ENCODE measurements around the gene MICOS13.
"Not testable (repeated sequence)": the region's sequence is repeated elsewhere in the genome, so short reads cannot be mapped to it uniquely, and the experiment has no call there.

MICOS13 gene

GRCh38 chr19:5680437-5681368 is at the start of gene MICOS13, which contains the start of gene HSD11B1L:
Gene MICOS13 (minus strand): TSS chr19:5680516. CDS start chr19:5680486, 30 bp downstream.
Gene HSD11B1L (plus strand): TSS chr19:5681027. CDS start chr19:5684833, 3,806 bp downstream.
- DNase-seq, result peak; percentile 96

DNA sequence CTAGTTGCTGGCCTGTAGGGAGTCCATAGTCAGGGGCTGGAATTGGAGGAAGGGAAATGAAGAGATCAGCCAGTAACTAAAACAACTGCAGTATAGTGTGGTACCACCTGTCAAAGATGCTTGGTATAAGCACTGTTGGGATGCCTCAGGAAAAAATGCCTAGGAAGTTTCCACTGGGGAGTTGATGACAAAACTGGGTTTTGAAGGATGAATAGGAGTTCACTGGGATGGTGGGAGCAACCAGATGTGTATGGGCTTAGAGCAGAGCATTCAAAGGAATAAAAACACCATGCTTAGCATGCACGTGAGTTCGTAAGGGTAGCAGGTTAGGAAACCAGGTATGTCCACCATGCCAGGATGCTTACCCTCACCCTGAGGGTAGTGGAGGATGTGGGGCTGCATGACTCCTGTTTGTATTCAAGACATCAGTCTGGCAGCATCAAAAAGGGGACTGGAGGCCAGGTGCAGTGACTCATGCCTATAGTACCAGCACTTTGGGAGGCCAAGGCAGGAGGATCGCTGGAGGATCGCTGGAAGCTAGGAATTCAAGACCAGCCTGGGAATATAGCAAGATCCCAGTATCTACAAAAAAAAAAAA is 47.2 kb upstream of the MICOS13 start:
- no peak for DNase-seq

DNA sequence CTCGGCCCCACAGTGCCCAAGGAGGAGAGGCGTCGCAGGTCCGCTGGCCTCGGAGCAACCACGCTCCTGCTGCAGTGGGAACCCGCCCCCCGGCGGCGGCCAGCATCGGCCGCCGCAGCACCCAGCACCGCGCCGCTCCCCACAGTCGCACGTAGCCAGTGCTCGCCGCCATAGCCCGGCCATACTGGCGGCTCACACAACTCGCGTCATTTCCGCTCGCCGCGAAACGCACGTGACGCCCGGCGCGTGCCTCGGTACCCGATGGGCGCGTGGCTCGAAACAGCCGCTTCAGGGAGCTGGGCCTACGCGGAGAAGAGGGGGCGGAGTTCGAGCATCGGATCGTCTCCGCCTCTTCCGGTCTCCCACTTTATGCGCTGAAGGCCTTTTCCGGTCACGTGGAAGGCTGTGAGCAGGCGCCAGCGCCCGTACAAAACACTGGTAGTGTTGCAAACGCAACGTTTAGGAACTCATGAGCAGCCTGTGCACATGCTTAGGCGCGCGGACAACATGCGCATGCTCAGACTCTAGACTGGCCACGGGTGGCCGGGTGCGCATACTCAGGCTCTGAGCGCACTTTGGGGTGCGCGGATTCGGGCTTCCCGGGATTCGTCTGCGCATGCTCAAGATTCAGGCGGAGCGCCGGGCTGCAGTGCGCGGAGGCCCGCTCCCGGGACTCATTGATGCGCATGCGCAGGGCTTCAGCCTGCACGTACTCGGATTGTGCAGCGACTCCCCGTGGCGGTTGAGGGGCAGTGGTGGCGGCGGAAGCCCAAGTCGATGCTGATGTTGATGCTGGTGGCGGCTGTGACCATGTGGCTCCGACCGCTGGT is 39.9 kb upstream of the MICOS13 start, which contains the start of the genes CATSPERD and LONP1:
TSS of gene CATSPERD (plus strand) at position 677 of the 830 bp plus-strand sequence. CDS start at position 778, 101 bp downstream.
TSS of gene LONP1 (minus strand) at position 186 of the 830 bp plus-strand sequence. CDS start at position 172, 14 bp downstream.
- peak; percentile 94 for DNase-seq

- DNase-seq, result peak; percentile 1
These were observed 39.1 kb upstream of the MICOS13 start for GRCh38 chr19:5719274-5719960.

- DNase-seq, result peak; percentile 73
These were observed 38.4 kb upstream of the MICOS13 start for GRCh38 chr19:5718579-5719273.

DNA sequence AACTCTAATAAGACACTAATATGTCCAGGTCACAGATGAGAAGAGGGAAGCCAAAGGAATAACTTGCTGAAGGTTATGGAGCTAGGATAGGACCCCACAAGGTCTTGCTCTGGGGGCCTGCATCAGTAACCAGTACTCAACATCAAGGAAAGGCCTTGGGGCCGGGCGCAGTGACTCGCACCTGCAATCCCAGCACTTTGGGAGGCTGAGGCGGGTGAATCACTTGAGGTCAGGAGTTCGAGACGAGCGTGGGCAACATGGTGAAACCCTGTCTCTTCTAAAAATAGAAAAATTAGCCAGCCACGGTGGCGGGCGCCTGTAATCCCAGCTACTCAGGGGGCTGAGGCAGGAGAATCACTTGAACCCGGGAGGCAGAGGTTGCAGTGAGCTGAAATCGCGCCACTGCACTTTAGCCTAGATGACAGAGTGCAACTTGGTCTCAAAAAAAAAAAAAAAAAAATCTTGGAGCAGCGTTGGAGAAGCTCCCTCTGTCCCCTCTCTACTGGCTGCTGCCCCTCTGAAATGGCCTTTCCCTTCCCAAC is 37.8 kb upstream of the MICOS13 start:
- no peak for DNase-seq

DNA sequence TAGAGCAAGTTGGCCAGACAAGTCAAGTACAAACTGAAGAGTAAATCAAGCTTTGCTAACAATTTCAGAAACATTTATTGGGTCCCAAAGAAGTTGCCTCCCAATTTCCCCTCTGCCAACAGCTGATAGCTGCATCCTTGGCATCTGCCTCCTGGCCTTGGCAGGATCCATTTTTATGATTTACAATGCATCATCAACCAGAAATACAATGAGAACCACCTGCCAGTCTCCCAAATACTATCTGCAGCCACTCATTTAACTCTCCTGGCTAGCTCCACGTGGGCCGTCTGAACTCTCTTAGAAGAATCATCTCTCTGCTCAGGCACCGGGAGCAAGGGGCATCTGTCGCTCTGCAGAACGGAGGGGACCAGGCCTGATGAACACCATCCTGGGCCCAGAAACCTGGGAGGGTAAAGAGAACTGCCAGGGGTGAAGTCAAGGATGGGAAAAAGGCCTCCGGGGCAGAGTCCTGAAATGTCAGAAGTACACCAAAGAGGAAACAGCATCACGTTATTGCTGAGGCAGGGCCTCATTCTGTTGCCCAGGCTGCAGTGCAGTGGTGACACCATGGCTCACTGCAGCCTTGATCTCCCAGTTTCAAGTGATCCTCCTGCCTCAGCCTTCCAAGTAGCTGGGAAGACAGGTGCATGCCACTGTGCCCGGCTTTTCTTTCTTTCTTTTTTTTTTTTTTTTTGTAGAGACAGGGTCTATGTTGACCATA is 37.1 kb upstream of the MICOS13 start:
- DNase-seq, result no peak

- no peak for DNase-seq
These were observed 34.5 kb upstream of the MICOS13 start for GRCh38 chr19:5714816-5715215.

DNA sequence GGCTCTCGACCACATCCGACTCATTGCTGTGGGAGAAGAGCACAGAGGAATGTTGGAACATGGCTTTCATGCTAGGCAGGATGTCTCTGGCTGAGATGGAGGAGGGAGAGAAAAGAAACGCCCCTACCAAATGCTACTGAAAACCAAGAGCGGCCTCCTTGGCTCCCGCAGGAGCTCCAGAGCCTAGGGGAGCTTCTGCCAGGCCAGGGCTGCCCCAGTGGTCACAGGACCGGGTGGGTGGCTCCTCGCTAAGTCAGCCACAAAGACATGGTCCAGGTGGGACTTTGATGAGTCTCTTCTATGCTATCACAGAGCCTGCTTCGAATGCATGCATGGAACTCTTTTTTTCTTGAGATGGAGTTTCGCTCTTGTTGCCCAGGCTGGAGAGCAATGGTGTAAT is 32.9 kb upstream of the MICOS13 start:
- no peak for DNase-seq

GRCh38 chr19:5711713-5712161 is 31.4 kb upstream of the MICOS13 start:
- no peak for DNase-seq

GRCh38 chr19:5711025-5711424 is 30.7 kb upstream of the MICOS13 start:
- no peak for DNase-seq

DNA sequence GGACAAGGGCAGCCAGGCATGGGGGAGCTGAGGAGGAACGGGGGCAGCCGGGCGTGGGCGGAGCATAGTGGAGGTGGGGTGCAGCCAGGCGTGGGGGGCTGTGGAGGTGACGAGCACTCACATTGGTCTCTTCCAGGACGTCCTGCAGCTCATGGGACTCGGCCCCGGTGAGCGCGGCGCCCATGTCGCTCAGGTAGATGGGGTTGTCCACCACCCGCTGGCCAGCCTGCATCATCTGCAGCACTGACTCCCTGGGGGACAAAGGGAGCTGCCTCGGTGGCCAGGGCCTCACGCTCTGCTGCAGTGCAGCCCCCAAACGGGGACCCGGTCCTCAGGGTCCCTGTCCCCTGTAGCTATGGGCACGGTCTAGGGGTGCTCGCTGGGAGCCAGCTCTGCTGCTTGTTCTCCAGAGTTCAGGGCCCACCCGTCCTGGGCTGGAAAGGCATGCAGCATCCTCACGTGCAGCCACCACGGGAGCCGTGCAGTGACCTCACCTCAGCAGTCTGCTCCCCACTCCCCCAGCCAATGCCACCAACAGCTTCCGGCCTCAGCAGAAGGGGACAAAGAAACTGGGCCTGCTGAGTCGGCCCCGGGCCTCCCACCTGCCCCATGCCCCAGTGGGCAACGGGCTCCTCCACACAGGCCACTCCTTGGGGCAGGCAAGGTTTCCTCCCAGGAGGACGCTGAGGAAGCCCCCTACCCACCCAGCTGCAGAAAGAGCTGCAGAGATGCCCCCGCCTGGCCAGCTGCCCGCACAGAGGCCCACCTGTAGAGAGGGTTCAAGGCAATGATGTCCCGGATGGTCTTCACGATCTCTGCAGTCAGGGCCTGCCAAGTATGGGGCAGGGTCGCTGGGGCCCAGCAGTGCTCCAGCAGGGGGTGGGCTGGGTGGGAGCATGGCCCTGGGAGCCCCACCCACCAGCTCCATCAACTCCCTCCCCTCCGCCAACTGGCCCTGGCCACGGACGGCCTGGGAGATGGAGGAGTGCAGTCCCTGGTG is 27.6 kb upstream of the MICOS13 start:
- no peak for DNase-seq

DNA sequence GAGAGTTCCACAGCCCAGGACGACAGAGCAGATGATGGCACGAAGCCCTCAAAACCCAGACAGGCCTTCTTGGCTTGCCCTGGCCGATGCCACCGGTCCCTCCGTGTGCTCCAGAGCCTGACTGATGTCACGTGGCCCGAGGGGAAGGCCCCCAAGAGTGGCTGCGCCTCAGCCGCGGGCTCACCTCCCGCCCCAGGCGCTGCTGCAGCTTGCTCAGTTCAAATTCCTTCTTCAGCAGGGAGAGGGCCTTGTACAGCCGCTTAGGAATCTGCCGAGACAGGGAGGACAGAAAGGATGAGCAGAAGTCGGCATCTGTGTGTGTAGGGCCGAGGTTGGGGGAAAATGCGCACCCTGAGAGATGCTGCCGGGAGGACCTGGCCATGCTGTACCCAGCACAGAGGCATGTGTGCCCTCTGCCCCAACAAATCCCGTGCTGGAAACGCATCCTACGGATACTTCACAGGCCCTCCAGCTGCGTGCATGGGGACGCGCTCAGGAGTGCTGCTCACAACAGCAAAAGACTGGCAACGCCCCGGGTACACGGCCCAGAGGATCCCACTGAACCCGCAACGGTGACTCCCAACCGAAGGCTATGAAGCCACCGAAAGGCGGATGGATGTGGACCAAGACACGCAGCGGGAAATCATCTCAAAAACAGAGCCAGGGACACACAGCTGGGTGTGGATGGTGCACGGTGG is 26.7 kb upstream of the MICOS13 start:
- DNase-seq, result no peak

DNA sequence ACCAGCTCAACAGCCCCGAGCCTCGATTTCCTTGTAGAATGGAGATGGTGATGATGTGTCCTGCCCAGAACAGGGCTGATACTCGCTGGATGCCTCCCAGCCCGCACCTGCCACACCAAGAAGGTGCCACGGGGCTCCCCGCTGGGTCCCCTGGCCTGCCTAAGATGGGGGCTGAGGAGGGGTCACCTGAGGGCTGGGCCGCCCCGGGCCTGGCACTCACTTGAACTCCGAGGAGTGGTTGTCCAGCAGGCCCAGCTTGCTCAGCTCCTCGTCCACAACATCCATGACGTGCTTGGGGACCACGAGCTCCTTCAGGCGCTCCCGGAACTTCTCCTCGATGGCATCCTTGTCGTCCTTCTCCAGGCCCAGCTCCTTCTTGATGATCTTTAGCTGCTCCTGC is 25.2 kb upstream of the MICOS13 start:
- no peak for DNase-seq

DNA sequence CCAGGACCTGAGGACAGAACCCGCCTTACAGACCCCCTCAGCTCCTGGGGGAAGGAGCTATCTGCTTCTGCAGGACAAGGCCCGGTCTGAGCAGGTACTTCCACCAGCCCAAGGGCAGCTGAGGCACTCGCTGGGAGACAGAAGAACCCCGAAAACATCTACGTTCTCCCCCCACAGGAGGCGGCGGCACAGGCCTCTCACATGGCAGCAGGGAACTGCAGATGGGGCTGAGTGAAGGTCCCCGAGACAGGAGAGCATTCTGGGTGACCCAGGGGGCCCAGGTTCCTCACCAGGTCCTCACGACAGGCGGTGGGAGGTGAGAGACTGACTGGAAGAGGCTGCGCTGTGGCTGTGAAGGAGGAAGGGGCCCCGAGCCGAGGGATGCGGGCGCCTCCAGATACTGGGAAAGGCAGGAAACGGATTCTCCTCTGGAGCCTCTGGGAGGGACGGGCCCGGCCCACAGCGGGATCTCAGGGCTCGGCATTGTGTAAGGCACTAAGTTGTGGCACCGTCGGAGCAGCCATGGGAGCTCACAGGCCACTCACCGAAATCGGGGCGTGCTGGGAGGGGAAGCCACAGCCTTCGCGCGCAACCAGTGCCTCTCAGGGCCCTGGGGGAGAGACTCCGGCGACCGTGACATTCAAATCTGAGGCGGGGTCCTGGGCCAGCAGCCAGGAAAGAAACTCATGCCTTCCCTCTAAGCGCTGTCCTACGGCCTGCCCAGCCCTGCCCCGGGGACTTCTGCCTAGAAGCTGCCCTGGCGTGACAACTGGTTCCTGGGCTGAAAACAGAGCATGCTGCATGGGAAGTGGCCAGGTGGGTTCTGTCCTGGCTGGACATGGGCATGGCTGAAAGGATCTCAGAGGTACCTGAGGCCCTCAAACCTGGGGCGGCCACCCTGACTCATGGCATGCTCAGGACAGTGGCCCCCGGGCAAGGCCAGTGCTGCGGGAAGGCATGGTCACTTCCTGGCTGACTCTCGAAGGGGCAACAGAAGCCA is 23.8 kb upstream of the MICOS13 start:
- no peak for DNase-seq

DNA sequence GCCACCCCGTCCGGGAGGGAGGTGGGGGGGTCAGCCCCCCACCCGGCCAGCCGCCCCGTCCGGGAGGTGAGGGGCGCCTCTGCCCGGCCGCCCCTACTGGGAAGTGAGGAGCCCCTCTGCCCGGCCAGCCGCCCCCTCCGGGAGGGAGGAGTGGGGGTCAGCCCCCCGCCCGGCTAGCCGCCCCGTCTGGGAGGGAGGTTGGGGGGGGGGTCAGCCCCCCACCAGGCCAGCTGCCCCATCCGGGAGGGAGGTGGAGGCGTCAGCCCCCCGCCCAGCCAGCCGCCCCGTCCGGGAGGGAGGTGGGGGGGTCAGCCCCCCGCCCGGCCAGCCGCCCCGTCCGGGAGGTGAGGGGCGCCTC is 21.7 kb upstream of the MICOS13 start:
- not testable (repeated sequence) for DNase-seq

- no peak for DNase-seq
These were observed 20.3 kb upstream of the MICOS13 start for GRCh38 chr19:5700455-5701092.

All from GF-D8 (cell line).